ENCODE measurements around the gene NPM3.

Gene NPM3

GRCh38 chr10:101773923-101774588 is 9.2 kb downstream of the NPM3 start:
- DNase-seq = no peak

- DNase-seq = no peak
These were observed 10.1 kb downstream of the NPM3 start for GRCh38 chr10:101772895-101773761.

- DNase-seq = no peak
These were observed 11.0 kb downstream of the NPM3 start for GRCh38 chr10:101772017-101772894.

- DNase-seq = no peak
These were observed 11.9 kb downstream of the NPM3 start for GRCh38 chr10:101771380-101771779.

- no peak for DNase-seq
These were observed 12.7 kb downstream of the NPM3 start for GRCh38 chr10:101770331-101771215.

- DNase-seq = no peak
These were observed 13.6 kb downstream of the NPM3 start for GRCh38 chr10:101769541-101770180.

- DNase-seq = no peak
These were observed 14.5 kb downstream of the NPM3 start for GRCh38 chr10:101768791-101769170.

- no peak for DNase-seq
These were observed 15.1 kb downstream of the NPM3 start for GRCh38 chr10:101767966-101768790.

- no peak for DNase-seq
These were observed 15.7 kb downstream of the NPM3 start for GRCh38 chr10:101767600-101767945.

- no peak for DNase-seq
These were observed 16.3 kb downstream of the NPM3 start for GRCh38 chr10:101766753-101767599.

GRCh38 chr10:101766306-101766705 is 16.9 kb downstream of the NPM3 start:
- DNase-seq = no peak

GRCh38 chr10:101763141-101763846 is 20.0 kb downstream of the NPM3 start:
- no peak for DNase-seq

GRCh38 chr10:101762736-101763135 is 20.5 kb downstream of the NPM3 start:
- no peak for DNase-seq

- DNase-seq = no peak
These were observed 22.0 kb downstream of the NPM3 start for GRCh38 chr10:101761226-101761625.

GRCh38 chr10:101760510-101760909 is 22.7 kb downstream of the NPM3 start:
- no peak for DNase-seq

- DNase-seq = no peak
These were observed 23.7 kb downstream of the NPM3 start for GRCh38 chr10:101759309-101760247.

GRCh38 chr10:101758858-101759257 is 24.4 kb downstream of the NPM3 start:
- DNase-seq = no peak

- DNase-seq = no peak
These were observed 31.0 kb downstream of the NPM3 start for GRCh38 chr10:101752241-101752640.

Data from HCEC 1CT (cell line).